ENCODE measurements around the gene SELL.
"Not testable (repeated sequence)": the region's sequence is repeated elsewhere in the genome, so short reads cannot be mapped to it uniquely, and the experiment has no call there.

Gene SELL

DNA sequence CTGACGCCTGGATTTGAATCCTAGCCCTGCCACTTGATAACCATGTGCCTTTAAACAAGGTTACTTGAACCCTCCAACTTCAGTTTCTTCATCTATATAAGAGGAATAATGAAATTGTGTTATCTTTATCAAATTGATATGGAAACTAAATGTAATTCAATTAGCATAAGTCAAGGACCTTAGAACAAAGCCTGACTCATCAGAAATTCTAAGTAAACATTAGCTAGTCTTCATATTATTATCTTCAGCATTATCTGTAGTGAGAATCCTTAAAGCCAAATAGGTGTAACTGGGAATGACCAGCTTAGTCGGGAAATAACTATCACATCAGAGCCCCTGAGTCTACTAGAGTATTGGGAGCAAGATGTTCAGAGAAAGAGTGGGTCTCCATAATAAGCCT, 6.6 kb downstream of the SELL start:
- no peak for DNase-seq (ENCODE audit: low spot score)

DNA sequence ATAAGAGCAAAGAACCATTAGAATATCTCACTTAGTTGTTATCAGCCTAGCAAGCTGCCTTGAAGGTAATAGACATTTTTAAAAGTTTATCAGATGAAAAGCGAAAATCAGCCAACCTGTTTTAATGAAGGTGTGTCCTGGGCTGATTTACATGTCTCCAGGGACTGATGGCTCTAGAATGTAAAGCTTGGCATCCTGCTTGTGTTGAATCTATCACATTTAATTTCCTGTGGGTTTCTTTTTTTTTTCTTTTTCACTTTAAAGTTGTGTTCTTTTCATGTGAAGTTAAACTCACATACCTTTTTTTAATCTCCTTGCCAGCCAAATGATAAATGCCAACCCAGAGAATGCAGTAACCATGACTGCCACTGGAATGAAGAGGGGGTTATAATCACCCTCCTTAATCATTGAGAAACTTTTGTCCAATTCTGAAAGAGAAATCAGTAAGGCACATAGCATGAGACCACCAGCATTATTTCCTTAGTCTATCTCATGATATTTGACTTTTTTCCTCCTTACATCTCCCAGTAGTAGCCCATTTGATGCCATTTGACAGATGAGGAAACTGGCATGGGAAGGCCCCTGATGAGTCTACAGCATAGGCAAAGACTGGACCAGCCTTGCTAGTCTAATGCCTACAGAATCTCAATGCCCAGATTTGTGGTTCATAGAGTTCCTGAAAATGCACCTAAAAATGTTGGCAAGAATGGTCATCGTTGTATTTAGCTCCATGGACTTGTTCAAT, 10.0 kb downstream of the SELL start:
- DNase-seq (ENCODE audit: low spot score), result no peak

DNA sequence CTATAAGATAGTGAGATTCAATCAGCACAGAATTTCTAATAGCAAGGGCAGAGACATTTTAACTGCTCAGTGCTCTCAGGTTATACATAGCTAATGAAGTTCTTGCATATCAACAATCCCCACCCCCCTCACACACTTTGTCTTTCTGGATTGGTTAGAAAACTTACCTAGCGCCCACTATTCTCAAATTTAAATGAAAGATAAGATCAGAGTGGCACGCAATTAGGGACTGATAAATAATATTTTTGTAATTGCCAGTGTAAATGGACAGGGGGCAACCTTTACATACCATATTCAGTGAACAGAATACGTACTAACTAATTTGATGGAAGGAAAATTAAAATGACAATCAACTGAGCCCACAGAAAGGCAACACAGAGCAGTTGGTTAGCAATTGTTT, 11.7 kb downstream of the SELL start:
- DNase-seq (ENCODE audit: low spot score), result no peak

DNA sequence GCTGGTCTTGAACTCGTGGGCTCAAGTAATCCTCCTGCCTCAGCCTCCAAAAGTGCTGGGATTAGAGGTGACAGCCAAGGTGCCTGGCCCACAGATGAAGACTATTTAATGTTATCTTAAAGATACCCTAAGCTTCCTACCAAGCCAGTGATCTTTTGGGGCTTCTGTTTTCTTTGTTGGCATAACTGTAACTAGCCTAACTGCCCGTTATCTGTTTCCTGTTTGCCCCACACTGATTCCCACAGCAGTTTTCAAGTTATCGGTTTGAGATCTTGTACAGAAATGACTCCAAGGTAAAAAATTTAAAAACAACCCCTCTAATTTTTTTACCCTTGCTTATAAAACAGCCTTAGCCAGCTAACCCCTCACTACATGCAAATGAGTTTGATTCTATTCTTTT, 12.4 kb downstream of the SELL start:
- DNase-seq (ENCODE audit: low spot score), result no peak

DNA sequence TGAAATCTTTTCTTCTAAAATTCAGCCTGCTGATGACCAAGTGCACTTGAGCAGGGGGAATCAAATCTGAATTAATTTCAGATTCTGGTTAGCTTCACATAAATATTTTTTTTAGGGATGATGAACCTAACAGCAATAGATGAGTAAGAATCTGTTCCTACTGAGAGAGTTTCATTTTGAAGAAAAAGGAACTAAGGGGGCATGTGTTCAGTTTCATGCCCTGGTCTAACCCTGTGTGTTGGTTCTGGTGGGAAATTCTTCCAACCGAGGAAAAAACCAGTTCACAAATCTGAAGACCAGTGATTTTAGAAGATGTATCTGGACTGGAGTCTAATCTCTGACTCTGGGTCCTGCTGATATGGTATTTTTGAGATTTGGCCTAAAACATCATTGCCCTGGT, 13.7 kb downstream of the SELL start:
- DNase-seq (ENCODE audit: low spot score), result no peak

DNA sequence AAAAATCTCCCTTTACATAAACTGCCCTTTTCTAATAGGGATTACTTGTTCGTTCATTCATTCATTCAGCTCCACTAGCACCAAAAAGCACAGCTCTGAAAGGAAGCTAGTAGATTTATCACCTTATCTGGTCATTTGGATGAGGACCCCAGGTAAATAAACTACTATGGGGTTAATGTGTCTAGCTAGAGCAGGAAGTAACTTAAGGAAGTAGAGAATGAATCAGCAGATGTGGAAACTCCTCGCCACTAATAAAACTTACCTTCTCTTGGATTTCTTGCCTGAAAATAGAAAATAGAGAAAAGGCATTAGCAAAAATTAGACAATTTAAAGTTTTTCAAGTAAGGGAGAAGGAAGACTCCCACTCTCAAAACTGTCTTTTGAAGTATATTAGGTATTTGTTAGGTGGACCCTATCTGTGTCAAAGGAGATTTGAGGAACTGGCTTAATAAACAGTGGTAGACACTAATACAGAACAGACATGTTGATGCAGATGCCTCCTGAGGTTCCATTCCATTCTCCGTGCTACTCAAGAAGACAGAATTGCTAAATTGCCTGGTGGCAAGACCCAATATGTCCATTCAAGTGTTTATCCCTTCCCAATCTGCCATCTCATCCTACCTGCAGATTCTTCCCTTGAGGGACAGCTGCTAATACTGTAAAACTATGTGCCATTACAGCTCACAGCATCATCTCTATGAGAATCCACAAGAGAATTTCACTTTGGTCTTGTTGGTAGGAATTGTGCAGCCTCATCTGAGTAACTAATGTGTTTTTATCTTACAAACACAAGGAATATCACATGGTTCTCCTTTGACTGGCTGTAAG, 14.9 kb downstream of the SELL start:
- DNase-seq (ENCODE audit: low spot score), result peak; percentile 66

DNA sequence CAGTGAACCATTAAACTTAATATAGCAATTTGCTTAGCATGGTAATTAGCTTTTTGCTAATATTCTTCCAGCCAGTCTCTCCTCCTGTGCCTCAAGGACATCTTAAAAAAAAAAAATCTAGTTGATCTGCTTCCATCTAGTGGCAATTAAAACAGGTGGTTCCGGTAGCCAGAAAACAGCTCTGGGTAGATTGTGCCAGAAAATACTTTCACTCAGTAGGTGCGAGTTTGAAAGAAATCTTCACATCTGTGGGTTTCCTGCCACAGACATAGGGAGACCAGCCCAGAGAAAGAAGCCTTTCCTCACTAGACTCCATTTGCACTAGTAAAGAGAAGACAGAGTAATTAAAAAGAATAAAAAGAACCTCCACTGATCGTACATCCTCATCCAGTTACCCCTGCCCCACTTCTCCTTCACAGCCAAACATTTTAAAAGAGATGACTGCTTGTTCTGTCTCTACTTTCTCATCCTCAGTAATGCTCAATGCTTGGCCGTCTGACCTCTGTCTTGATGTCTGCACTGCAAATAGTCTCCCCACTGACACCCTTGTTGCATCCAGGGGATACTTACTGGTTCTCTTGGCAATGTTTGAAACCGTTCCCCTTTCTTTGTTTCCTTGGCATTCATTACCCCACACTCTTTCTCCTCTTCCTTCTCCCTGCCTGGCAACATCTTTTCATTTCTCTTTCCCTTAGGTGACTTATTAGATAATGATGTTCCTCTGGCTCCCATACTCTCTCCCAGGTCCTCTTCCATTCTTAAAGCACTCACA, 16.9 kb downstream of the SELL start:
- no peak for DNase-seq (ENCODE audit: low spot score)

DNA sequence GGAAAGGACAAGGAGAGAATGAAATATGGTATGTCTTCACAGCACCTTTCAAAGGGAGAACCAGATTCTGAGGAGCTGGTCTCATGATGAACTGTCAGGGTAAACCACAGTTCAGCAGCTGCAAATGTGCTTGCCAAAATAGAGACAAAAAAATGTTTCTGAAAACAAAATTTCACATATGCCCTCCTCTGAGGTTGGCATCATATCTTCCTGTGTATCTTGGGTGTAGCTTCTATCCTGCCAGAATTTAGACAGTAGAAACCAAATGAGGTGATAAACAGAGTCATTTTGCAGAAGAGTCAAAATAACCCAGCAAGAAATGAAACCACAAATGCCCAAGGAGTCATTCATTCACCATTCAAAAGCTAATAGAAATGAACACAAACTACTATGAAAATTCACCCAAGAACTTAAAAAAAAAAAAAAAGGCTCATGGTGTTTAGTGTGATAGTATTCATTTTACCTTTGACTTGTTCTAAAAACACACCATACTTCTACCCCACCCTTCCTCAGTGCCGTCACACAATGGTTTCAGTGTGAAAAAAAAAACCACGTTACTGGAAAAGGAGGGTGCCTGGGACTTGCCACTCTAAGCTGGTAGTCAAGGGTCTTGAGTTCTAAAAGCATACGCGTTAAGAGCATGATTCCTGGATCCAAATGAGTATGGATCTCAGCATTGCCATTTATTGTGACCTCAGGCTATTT, 18.5 kb downstream of the SELL start:
- DNase-seq (ENCODE audit: low spot score), result no peak

DNA sequence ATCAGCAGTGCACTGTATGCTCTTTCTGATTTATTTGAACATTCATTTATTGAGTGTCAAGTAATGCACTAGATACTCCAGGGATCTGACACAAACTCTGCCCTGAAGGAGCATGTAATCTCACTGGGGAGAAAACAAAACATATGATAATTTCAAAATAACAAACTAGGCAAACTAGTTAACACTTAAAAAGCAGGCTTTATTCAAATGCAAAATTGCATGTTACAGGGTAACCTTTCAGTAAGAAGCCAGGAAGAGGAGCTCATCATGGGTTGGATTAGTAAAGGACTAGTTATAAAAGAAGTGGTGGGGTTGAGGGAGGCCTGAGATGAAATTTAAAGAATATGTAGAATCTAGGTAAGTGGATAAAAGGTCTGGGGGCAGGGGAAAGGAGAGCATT, 20.9 kb downstream of the SELL start:
- no peak for DNase-seq (ENCODE audit: low spot score)

DNA sequence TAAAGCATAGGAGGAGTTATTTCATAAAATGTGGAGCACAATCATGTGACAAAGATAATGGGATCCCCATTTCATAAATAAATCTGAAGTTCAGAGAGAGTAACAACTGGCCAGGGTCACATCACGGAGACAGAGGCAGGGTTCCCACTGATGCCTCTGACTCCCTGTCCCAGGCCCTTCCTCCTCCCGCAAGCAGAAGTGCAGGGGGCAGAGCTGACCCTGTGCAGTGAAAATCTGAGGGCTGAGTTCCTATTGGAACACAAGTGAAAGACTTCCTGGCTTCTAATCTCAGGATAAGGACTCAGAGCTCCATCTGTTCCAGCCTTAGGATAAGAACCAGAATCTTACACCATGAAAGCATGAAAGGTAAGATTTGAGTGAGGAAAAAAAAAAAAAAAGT, 22.0 kb downstream of the SELL start:
- DNase-seq (ENCODE audit: low spot score), result no peak

DNA sequence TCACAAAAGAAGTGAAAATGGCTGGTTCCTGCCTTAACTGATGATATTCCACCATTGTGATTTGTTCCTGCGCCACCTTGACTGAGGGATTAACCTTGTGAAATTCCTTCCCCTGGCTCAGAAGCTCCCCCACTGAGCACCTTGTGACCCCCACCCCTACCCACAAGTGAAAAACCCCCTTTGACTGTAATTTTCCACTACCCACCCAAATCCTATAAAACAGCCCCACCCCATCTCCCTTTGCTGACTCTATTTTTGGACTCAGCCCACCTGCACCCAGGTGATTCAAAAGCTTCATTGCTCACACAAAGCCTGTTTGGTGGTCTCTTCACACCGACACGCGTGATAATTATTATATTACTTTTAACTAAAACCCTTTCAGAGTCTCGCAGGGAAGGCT, 23.0 kb downstream of the SELL start:
- DNase-seq (ENCODE audit: low spot score), result not testable (repeated sequence)

DNA sequence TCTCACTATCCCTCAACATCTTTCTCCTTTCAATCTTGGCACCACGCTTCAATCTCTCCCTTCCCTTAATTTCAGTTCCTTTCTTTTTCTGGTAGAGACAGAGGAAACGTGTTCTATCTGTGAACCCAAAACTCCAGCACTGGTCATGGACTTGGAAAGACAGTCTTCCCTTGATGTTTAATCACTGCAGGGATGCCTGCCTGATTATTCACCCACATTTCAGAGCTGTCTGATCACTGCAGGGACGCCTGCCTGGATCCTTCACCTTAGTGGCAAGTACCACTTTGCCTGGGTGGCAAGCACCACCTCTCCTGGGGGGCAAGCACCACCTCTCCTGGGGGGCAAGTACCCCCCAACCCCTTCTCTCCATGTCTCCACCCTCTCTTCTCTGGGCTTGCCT, 27.8 kb downstream of the SELL start:
- DNase-seq (ENCODE audit: low spot score), result peak; percentile 39

DNA sequence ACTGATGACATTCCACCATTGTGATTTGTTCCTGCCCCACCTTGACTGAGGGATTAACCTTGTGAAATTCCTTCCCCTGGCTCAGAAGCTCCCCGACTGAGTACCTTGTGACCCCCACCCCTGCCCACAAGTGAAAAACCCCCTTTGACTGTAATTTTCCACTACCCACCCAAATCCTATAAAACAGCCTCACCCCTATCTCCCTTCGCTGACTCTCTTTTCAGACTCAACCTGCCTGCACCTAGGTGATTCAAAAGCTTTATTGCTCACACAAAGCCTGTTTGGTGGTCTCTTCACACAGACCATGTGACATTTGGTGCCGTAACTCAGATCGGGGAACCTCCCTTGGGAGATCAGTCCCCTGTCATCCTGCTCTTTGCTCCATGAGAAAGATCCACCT, 28.3 kb downstream of the SELL start:
- DNase-seq (ENCODE audit: low spot score), result not testable (repeated sequence)

DNA sequence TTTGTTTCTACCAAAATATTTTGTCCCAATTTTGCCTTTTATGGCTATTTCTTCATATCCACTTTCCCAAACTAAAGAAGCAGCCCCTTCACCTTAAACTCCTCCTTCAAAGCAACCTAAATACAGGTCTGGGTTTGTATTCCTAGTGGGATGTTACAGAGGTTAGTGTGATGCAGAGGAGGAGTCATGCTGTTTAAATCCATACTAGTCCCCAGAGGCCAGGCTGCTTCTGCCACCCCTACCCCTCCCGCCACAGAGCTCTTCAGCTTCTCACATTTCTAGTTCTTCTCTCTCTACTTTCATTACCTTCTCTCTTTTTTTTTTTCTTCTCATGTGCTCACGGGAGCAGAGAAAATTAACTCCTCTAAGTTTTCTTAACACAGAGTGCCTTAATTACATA, 29.3 kb downstream of the SELL start:
- DNase-seq (ENCODE audit: low spot score), result no peak

DNA sequence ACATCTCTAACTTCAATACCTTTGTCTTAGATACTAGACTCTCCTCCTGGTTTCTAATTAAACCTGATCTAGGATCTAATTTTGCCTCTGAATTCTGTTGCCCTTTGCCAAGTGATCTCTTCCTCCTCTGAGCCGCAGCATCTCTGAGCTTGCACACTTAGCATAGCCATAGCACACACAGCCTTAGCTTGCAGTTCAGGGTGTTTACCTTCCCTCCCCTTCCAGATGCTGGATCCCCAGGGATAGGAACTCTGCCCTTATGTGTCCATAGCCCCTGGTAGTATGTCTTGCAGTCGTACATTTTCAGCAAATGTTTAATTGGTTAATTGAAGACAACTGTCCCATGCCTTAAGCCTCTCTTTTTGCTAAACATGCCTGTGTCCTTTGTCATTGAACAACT, 30.3 kb downstream of the SELL start:
- no peak for DNase-seq (ENCODE audit: low spot score)

DNA sequence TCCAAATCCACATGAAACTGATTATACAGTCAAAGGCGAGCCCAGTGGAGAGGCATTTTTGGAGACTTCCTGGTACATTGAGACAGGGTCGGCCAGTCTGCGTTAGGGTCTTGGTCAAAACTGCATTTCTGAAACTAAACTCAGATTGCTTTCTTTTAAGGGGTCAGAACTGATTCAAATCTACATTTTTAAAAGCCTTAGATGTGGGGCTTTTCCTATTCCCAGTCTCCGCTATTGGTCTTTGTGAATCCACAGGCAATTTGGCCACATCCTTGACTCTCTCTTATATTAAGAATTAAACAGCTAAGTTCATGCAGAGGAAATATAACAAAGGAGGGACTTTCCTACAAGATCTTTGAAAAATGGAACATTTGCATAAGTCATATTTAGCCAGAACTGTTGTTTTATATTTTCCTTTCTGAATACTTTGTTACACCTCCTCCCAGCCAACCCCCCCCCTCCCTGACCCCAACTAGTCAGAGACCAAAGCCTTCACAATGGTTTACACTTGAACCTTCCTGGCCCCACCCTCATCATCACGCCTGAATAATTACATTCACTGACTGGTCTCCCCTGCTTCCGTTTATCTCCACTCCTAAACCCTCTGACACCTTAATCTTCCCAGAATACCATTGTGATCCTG, 30.9 kb downstream of the SELL start:
- DNase-seq (ENCODE audit: low spot score), result peak; percentile 28

DNA sequence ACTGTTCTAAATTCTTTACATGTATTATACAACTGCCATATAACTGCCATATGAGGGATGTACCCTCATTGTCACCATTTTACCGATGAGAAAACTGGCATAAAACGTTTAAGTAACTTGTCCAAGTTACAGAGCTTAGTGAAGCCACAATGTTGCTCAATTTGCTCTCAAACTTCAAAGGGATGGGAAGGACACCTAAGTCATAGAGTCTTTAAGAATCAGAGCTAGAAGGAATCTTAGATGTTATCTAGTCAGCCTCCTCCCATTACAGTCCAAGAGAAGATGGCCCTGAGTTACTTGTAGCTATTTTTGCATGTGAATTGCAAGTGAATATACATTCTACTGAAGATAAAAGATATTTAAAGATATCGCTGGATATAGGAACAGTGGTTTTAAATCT, 31.7 kb downstream of the SELL start:
- no peak for DNase-seq (ENCODE audit: low spot score)

DNA sequence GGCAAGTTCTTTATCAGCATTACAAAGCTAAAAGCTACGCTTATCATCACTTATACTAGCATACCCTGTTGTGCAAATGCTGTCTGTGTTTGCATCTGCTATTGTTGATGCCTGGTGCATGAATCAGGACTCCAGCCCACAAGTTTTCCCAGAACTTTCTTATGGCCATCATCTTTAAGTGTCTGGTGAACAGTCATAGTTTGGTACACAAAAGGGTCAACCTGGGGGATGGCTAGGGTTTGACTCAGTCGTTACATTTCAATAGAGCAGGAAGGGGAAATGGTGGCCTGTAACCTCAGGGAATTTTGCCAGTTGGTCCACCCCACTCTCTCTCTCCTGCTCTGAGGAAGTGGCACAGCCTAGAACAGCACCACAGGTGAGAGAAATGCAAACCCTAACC, 35.4 kb downstream of the SELL start:
- peak; percentile 93 for DNase-seq (ENCODE audit: low spot score)

DNA sequence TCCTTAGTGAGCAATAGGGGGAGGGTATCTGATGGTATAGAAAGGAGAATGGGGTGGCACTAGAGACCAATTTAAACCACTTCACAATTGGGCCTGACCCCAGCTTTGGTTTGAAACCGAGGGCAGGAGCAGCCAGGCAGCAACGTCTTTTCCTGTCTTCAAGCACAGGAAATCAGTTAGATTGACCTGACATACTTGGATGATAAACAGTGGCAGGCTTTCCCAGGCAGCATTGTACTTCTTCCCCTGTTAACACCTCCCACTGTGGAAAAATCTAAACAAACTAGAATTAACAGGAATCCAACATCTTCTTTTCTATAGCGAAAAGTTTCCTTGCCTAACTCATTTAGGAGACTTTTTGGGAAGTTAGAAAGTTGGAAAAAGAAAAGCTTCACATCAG, 40.6 kb downstream of the SELL start:
- no peak for DNase-seq (ENCODE audit: low spot score)

DNA sequence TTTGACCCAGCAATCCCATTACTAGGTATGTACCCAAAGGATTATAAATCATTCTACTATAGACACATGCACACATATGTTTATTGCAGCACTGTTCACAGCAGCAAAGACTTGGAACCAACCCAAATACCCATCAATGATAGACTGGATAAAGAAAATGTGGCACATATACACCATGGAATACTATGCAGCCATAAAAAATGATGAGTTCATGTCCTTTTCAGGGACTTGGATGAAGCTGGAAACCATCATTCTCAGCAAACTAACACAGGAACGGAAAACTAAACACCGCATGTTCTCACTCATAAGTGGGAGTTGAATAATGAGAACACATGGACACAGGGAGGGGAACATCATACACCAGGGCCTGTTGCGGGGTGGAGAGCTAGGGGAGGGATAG, 41.2 kb downstream of the SELL start:
- DNase-seq (ENCODE audit: low spot score), result not testable (repeated sequence)

DNA sequence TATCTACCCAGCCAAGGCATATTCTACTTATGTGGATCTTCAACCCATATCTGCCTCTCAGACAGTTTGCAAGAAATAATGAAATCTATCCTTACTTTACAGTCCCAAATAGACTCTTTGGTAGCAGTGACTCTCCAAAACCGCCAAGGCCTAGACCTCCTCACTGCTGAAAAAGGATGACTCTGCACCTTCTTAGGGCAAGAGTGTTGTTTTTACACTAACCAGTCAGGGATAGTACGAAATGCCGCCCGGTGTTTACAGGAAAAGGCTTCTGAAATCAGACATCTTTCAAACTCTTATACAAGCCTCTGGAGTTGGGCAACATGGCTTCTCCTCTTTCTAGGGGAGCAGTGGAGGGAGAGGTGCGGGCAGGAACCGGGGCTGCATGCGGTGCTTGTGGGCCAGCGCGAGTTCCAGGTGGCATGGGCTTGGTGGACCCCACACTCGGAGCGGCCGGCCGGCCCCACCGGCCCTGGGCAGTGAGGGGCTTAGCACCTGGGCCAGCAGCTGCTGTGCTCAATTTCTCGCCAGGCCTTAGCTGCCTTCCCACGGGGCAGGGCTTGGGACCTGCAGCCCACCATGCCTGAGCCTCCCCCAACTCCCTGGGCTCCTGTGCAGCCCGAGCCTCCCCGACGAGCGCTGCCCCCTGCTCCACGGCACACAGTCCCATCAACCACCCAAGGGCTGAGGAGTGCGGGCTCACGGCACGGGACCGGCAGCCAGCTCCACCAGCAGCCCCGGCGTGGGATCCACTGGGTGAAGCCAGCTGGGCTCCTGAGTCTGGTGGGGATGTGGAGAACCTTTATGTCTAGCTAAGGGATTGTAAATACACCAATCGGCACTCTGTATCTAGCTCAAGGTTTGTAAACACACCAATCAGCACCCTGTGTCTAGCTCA, 43.5 kb downstream of the SELL start:
- not testable (repeated sequence) for DNase-seq (ENCODE audit: low spot score)

All from kidney tubule cell (primary cell).